ENCODE data around the gene TNP2.

DNA sequence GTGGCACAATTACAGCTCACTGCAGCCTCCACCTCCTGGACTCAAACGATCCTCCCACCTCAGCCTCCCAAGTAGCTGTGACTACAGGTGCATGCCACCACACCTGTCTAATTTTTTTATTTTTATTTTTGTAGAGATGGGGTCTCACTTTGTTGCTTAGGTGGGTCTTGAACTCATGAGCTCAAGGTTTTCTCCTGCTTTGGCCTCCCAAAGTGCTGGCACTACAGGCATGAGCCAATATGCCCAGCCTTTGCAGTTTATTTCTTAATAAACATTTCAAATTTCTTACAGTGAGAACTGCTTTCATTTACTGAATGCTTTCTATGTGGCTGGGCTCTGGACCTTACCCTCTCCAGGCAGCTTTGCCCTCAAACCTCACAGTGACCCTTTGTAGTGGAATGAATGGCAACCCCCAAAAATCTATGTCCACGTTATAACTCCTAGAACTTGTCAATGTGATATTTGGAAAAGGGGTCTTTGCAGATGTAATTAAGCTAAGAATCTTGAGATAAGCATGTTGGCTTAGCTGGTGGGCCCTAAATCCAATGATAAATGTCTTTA, 1.6 kb upstream of the TNP2 start:
- TF ChIP-seq, protein P1, sequence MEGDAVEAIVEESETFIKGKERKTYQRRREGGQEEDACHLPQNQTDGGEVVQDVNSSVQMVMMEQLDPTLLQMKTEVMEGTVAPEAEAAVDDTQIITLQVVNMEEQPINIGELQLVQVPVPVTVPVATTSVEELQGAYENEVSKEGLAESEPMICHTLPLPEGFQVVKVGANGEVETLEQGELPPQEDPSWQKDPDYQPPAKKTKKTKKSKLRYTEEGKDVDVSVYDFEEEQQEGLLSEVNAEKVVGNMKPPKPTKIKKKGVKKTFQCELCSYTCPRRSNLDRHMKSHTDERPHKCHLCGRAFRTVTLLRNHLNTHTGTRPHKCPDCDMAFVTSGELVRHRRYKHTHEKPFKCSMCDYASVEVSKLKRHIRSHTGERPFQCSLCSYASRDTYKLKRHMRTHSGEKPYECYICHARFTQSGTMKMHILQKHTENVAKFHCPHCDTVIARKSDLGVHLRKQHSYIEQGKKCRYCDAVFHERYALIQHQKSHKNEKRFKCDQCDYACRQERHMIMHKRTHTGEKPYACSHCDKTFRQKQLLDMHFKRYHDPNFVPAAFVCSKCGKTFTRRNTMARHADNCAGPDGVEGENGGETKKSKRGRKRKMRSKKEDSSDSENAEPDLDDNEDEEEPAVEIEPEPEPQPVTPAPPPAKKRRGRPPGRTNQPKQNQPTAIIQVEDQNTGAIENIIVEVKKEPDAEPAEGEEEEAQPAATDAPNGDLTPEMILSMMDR (IDR thresholded peaks at IDR 0.05) = no peak
- TF ChIP-seq RAD21 (IDR thresholded peaks at IDR 0.05; ENCODE audit: low read length) (no peak), NRF1 (IDR thresholded peaks at IDR 0.05; ENCODE audit: low read depth, low read length) (no peak), SIN3A (IDR thresholded peaks at IDR 0.05; ENCODE audit: borderline replicate concordance, low read depth, low read length) (no peak)
- TF ChIP-seq, protein P2, sequence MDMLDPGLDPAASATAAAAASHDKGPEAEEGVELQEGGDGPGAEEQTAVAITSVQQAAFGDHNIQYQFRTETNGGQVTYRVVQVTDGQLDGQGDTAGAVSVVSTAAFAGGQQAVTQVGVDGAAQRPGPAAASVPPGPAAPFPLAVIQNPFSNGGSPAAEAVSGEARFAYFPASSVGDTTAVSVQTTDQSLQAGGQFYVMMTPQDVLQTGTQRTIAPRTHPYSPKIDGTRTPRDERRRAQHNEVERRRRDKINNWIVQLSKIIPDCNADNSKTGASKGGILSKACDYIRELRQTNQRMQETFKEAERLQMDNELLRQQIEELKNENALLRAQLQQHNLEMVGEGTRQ (IDR thresholded peaks at IDR 0.05; ENCODE audit: borderline replicate concordance, low read depth, low read length) = no peak
- TF ChIP-seq, protein P3, sequence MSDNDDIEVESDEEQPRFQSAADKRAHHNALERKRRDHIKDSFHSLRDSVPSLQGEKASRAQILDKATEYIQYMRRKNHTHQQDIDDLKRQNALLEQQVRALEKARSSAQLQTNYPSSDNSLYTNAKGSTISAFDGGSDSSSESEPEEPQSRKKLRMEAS (IDR thresholded peaks at IDR 0.05; ENCODE audit: low read depth) = no peak

All from SK-N-SH (cell line).